GM23338 (cell line): ENCODE data around the gene NTM.

Experiments used
- CREB1 ChIP-seq: fragments of 250-450 bp; sonication (Bioruptor Pico); IDR thresholded peaks from 2 replicates; pipeline ENCODE4 v1.5.0; 2020; ENCODE audit warnings: low read depth, mild to moderate bottlenecking, moderate library complexity
- CTCF ChIP-seq, 2 experiments: fragments of 200-600 bp in 1 of 2; sonication (generic) in 1 of 2; conservative IDR thresholded peaks; 2 replicates each; pipeline versions ENCODE4 v1.5.1 to v1.6.1; 2016 to 2017; ENCODE audit warnings: antibody characterized with exemption in 2 of 2, low read depth in 2 of 2, mild to moderate bottlenecking in 2 of 2, moderate library complexity in 1 of 2
- EZH2 ChIP-seq: fragments of 200-600 bp; sonication (generic); IDR thresholded peaks from one replicate; pipeline ENCODE4 v1.8.0; 2017; ENCODE audit warnings: antibody characterized with exemption, mild to moderate bottlenecking, low read depth; ENCODE audit not compliant: unreplicated experiment
- EZH2phosphoT487 ChIP-seq: fragments of 200-600 bp; sonication (generic); IDR thresholded peaks from one replicate; pipeline ENCODE4 v1.8.1; 2018; ENCODE audit warnings: antibody characterized with exemption; ENCODE audit not compliant: unreplicated experiment
- JUNB ChIP-seq: IDR thresholded peaks from one replicate; pipeline ENCODE4 v1.6.1; 2016; ENCODE audit warnings: antibody characterized with exemption; ENCODE audit not compliant: unreplicated experiment
- POLR2AphosphoS5 ChIP-seq: IDR thresholded peaks from 2 replicates; pipeline ENCODE4 v1.6.1; 2016; ENCODE audit warnings: antibody characterized with exemption, low read depth
- REST ChIP-seq: IDR thresholded peaks from one replicate; pipeline ENCODE4 v1.6.1; 2018; ENCODE audit warnings: antibody characterized with exemption; ENCODE audit not compliant: unreplicated experiment
- TF ChIP-seq, protein P1 (sequence below): fragments of 250-450 bp; sonication (Bioruptor Pico); IDR thresholded peaks from 2 replicates; pipeline ENCODE4 v1.5.0; 2020; ENCODE audit warnings: mild to moderate bottlenecking, moderate library complexity

DNA sequence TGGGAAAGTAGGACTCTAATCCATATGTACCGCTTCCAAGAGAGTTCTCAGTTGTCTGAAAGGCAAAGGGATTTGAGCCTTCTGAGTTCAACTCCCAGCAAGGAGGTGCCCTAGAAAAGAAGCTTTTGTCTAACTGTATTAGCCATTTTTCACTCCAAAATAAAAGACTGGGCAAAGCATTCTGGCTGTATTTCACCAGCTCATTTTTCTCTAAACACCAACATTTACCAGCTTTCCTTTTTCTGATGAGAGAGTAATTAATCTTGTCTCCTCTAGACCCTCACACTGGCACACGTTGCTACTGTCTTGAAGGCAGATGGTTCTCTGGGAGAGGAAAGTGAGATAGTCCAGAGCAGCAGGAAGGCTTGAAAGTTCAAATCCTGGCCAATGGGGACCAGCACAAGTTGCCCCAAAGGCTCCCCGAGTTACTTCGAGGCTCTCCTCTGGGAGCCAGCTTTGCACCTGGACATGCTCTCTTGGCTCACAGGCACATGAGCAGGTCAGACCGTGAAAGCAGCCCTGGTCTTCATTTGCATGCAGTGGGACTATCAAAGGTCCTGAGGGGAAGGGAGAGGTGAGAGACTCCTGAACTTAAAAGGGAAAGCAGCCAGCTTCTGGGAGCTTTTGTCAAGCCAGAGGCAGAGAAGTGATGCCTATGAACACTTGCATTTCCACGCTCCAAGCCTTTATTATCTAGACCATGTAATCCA, 100.0 kb downstream of the NTM start:
- TF ChIP-seq CTCF (conservative IDR thresholded peaks at IDR 0.05; ENCODE audit: low read depth in 2 of 2) (no peak), EZH2phosphoT487 (no peak), CREB1 (CRISPR knock-in tag) (no peak), REST (no peak), EZH2 (no peak), POLR2AphosphoS5 (no peak), JUNB (no peak)
- TF ChIP-seq, protein P1, sequence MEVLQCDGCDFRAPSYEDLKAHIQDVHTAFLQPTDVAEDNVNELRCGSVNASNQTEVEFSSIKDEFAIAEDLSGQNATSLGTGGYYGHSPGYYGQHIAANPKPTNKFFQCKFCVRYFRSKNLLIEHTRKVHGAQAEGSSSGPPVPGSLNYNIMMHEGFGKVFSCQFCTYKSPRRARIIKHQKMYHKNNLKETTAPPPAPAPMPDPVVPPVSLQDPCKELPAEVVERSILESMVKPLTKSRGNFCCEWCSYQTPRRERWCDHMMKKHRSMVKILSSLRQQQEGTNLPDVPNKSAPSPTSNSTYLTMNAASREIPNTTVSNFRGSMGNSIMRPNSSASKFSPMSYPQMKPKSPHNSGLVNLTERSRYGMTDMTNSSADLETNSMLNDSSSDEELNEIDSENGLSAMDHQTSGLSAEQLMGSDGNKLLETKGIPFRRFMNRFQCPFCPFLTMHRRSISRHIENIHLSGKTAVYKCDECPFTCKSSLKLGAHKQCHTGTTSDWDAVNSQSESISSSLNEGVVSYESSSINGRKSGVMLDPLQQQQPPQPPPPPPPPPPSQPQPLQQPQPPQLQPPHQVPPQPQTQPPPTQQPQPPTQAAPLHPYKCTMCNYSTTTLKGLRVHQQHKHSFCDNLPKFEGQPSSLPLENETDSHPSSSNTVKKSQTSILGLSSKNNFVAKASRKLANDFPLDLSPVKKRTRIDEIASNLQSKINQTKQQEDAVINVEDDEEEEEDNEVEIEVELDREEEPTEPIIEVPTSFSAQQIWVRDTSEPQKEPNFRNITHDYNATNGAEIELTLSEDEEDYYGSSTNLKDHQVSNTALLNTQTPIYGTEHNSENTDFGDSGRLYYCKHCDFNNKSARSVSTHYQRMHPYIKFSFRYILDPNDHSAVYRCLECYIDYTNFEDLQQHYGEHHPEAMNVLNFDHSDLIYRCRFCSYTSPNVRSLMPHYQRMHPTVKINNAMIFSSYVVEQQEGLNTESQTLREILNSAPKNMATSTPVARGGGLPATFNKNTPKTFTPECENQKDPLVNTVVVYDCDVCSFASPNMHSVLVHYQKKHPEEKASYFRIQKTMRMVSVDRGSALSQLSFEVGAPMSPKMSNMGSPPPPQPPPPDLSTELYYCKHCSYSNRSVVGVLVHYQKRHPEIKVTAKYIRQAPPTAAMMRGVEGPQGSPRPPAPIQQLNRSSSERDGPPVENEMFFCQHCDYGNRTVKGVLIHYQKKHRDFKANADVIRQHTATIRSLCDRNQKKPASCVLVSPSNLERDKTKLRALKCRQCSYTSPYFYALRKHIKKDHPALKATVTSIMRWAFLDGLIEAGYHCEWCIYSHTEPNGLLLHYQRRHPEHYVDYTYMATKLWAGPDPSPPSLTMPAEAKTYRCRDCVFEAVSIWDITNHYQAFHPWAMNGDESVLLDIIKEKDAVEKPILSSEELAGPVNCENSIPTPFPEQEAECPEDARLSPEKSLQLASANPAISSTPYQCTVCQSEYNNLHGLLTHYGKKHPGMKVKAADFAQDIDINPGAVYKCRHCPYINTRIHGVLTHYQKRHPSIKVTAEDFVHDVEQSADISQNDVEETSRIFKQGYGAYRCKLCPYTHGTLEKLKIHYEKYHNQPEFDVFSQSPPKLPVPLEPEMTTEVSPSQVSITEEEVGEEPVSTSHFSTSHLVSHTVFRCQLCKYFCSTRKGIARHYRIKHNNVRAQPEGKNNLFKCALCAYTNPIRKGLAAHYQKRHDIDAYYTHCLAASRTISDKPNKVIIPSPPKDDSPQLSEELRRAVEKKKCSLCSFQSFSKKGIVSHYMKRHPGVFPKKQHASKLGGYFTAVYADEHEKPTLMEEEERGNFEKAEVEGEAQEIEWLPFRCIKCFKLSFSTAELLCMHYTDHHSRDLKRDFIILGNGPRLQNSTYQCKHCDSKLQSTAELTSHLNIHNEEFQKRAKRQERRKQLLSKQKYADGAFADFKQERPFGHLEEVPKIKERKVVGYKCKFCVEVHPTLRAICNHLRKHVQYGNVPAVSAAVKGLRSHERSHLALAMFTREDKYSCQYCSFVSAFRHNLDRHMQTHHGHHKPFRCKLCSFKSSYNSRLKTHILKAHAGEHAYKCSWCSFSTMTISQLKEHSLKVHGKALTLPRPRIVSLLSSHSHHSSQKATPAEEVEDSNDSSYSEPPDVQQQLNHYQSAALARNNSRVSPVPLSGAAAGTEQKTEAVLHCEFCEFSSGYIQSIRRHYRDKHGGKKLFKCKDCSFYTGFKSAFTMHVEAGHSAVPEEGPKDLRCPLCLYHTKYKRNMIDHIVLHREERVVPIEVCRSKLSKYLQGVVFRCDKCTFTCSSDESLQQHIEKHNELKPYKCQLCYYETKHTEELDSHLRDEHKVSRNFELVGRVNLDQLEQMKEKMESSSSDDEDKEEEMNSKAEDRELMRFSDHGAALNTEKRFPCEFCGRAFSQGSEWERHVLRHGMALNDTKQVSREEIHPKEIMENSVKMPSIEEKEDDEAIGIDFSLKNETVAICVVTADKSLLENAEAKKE (CRISPR knock-in tag): no peak
